OCI-M2 (cell line): ENCODE results near the gene ELAVL3.
"Not testable (repeated sequence)": the region's sequence is repeated elsewhere in the genome, so short reads cannot be mapped to it uniquely, and the experiment has no call there.

Source experiments
- DNase-seq: peaks from one replicate; lab custom pipeline; 2025; ENCODE audit not compliant: unreplicated experiment; lab: John Stamatoyannopoulos, UW

ELAVL3 gene

GRCh38 chr19:11486661-11487503, 6.0 kb upstream of the ELAVL3 start:
- no peak for DNase-seq

GRCh38 chr19:11485245-11485837, 4.5 kb upstream of the ELAVL3 start:
- DNase-seq = no peak

DNA sequence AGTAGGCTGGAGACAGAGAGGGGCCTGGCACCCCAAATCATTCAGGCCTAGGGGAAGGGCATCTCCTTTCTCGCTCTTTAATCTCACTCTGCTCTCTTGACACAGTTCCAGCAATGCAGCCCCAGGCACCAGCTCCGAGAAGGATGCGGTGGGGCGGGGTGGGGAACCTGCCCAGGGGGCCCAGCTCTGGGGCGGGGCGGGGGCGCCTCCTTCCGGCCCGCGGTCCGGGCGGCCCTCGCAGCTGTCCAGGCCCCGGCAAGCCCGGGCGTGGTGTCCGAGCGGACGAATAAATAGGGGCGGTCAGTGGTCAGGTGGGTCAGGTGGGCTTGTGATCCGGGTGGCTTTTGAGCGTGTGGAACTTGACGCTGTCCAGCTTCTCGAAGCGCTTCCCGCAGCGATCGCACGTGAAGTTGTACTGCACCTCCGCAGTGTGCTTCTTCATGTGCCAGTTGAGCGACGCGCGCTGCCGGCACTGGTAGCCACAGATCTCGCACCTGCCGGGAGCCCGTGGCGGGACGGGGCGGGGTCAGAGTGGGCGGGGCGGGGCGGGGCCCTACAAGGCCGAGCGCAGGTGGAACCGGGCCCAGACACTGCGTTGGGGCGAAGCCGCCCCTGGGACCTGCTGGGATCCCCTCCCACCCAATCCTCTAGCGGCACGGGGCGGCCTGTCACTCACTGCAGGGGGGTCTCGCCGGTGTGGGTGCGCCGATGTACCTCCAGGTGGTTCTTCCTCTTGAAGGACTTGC, 2.7 kb upstream of the ELAVL3 start:
- no peak for DNase-seq

DNA sequence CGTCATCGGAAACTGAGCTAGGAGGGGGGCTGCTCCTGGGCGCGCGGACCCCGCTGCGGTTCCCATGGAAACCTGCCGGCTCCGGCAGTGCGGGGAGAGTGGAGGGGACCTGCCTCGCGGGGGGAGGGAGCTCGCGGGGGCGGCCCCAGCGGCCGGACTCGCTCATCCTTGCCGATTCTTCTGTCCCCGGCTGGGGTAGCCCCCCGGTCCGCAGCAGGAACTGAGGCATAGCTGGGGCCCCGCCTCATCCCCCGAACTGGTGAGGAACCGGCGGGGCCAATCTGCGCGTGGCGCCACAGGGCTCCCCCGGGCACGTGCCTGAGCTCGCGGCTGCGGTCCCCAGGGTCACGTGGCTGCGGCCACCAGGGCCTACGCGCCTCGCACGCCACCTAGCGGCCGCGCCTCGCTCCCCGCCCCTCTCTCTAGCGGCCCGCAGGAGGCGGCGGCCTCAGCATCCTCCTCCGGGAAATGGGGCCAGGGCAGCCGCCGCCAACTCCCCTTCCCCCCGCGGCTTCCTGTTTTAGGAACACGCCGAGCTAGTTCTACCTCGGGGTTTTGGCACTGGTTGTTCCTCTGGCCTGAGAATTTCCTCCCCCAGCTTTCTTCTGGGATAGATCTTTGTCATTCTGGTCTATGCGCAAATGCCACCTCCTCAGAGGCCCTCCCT, 1.7 kb upstream of the ELAVL3 start:
- peak; percentile 98 for DNase-seq

- peak; percentile 100 for DNase-seq
Measured at GRCh38 chr19:11481534-11482383, 913 bp upstream of the ELAVL3 start.

DNA sequence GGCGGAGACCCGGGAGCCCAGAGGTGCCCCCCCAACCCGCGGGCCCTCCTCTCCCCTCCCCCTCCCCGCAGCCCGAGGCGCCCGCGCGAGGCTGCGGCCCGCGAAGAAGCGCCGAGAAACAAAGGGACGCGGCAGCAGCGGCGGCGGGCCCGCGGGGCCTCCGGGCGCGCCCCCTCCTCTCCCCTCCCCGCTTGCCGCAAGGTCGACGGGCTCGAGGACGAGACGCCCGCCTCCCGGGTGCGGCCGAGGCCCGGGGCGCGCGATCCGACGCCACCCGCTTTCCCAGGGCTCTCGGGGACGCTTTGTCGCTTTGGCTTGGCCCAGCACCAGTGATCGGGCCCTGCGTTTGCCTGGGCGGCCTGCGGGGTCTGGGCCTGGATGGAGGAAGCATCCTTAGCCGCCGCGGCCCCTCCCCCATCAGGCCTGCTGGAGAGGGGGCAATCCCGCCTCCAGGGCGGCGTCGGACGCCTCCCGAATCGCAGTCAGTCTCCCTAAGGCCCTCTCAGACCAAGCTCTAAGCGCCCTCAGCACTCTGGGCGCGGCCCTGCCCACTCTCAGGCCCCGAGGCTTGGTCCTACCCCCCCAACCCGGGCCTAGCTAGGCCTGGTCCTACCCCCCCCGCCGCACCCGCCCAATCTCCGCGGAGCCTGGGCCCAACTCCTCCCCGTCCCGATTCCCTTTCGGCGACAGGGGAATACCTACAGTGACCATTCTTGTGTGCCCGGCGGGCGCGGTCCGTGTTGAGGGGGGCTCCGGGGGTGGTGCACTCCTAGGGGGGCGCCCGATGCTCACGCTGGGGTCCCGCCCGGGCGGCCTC, 740 bp downstream of the ELAVL3 start:
- no peak for DNase-seq

DNA sequence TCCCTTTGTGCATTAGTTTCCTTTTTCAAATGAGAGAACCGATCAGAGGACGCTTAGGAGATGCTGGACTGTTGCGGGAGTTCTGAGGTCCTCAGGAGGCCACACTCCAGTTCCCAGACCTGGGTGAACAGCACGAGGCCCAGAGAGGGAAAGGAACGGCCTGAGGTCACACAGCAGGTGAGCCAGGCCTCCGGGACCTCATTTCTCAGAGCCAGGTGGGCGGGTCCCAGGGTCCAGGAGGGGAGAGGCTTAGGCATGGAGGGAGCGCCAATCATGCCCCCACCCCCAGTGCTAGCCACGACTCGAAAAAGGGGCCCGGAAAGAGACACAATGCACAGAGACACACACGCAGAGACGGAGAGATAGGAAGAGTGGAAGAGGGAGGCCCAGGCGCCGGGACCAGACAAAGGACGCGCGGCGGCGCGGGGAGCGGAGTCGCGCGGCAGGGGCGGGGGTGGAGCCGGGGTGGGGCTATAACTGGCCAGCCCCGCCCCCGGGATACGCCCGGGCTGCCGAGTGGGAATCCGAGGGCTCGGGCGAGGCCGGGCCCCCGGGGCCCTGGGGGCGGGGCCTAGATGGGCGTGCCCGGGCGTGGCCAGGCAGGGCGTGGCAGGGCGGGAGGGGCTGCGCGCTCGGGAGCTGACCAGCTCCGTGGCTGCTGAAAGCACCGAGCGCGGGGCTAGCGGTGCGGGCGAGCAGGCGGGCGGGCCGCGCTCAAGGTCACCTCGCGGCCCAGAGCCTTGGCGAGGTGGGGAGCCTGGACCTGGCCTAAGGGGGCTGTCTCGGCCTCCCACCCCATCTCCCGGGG, 1.6 kb downstream of the ELAVL3 start:
- DNase-seq = no peak

GRCh38 chr19:11478167-11479089, 2.4 kb downstream of the ELAVL3 start:
- no peak for DNase-seq

GRCh38 chr19:11475861-11476260, 5.0 kb downstream of the ELAVL3 start:
- no peak for DNase-seq

- DNase-seq = not testable (repeated sequence)
Measured at GRCh38 chr19:11475343-11475742, 5.5 kb downstream of the ELAVL3 start.

DNA sequence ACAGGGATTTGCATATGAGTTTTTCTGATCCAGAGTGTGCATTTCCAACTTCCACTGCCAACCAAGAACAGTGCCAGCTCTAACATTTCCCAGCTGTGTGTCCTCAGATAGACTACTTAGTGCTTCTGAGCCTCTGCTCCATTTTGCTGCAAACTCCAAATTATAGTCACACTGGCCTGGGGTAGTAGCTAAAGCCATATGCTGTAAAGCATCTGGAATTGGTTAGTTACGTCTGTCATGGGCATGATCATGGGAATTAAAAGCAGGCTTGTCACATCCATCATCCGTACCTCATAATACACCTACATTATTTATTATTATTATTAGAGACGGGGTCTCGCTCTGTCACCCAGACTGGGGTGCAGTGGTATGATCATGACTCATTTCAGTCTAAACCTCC, 7.1 kb downstream of the ELAVL3 start:
- DNase-seq = no peak

DNA sequence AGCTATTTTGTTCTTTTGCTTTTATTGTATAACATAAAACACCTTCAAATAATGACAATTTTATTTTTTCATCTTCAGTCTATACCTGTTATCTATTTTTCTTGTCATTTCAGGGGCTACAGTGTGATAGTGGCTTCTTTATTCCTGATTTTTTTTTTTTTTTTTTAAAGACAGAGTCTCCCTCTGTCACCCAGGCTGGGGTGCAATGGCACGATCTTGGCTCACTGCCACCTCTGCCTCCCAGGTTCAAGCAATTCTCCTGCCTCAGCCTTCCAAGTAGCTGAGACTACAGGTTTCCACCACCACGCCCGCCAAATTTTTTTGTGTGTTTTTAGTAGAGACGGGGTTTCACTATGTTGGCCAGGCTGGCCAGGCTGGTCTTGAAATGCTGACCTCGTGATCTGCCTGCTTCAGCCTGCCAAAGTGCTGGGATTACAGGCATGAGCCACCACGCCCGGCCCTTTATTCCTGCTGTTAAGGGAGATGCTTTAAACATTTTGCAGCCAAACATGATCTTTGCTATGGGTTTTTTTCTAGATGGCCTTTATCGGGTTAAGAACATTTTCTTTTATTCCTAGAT, 12.5 kb downstream of the ELAVL3 start:
- not testable (repeated sequence) for DNase-seq

DNA sequence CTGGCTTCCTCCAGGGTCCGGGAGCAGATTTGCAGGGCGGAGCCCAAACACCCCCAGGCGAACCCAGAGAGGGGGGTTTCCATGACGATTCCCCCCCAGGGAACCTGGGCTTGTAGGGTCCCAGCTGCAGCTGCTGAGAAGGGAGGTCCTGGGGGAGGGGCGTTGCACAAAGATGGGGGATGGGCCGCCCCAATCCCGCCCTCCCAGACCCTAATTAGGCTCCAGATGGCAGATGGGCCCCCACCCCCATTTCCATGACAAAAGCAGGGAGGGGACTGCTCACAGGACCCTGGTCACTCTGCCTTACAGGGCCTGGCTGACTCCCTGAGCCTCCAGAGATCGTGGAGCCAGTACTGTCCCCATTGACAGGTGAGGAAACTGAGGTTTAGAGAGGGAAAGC, 15.2 kb downstream of the ELAVL3 start:
- DNase-seq = no peak

GRCh38 chr19:11464333-11465265, 16.2 kb downstream of the ELAVL3 start:
- no peak for DNase-seq

DNA sequence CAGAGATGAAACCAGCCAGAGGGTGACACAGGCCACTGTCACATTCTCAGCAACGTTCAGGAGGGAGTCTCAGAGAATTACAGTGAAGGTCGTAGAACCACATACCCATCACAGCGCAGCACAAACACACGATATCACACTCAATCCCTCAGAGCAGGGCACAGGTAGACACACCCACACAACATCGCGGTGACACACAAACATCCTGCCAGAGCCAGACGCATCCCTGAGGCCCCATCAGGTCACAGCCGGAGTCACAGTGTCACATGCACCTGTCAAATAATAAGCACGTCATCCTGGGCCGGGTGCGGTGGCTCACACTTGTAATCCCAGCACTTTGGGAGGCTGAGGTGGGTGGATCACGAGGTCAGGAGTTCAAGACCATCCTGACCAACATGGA, 17.5 kb downstream of the ELAVL3 start:
- DNase-seq = no peak

DNA sequence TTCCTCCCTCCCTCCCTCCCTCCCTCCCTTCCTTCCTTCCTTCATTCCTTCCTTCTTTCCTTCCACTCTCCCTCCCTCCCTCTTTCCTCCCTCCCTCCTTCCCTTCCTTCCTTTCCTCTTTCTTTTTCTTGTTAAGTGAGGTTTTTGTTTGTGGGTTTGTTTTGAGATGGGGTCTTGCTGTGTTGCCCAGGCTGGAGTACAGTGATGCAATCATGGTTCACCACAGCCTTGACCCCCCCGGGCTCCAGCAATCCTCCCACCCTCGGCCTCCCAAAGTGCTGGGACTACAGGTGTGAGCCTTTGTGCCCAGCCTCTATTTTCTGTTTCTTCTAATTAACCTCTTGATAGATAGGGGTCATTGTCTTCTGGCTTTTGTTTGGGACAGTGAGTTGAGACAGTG, 19.4 kb downstream of the ELAVL3 start:
- DNase-seq = no peak
